Chondrocyte (in vitro differentiated cells): ENCODE data around the gene TBX15. TPM values are rescaled to one million over a fixed set of nuclear protein-coding genes. Genes with fewer than 3 reads are reported as not detected.

ENCODE experiments used
- DNase-seq: peaks from one replicate; pipeline ENCODE4 v3.0.0; 2021; ENCODE audit warnings: mixed read lengths, low spot score
- H3K27ac Mint-ChIP-seq: one replicate; pipeline ENCODE4 v1.8.0; 2021; ENCODE audit warnings: mild to moderate bottlenecking, moderate library complexity, mixed read lengths; ENCODE audit not compliant: unreplicated experiment
- H3K27me3 Mint-ChIP-seq: 2 replicates; pipeline ENCODE4 v1.8.0; 2021; ENCODE audit warnings: low read depth, mixed read lengths
- H3K36me3 Mint-ChIP-seq: 2 replicates; pipeline ENCODE4 v1.8.0; 2021; ENCODE audit warnings: low read depth, mixed read lengths
- H3K4me1 Mint-ChIP-seq: 2 replicates; pipeline ENCODE4 v1.8.0; 2021; ENCODE audit warnings: low read depth, mild to moderate bottlenecking, mixed read lengths
- H3K4me3 Mint-ChIP-seq: one replicate; pipeline ENCODE4 v1.8.0; 2021; ENCODE audit warnings: mild to moderate bottlenecking, moderate library complexity, mixed read lengths; ENCODE audit not compliant: unreplicated experiment
- H3K9me3 Mint-ChIP-seq: 2 replicates; pipeline ENCODE4 v1.8.0; 2021; ENCODE audit warnings: low read depth, mixed read lengths
- CTCF ChIP-seq: fragments of 200-600 bp; sonication (generic); IDR thresholded peaks from 2 replicates; pipeline ENCODE4 v1.5.0; 2021; ENCODE audit warnings: antibody characterized with exemption, mild to moderate bottlenecking, moderate library complexity
- total RNA-seq: library from RNA; stranded (reverse); gene quantifications from 3 replicates; pipeline ENCODE4 v1.2.1, GENCODE V29; 2021

Gene TBX15
- total RNA-seq, 1 donor from 2014 or later: 41.0 TPM

- H3K27me3 Mint-ChIP-seq: peaks cover 19% of the 10 kb centered on the region
- H3K9me3 Mint-ChIP-seq: no peaks in the 10 kb centered on the region
- peaks cover 11% of the 10 kb centered on the region for H3K36me3 Mint-ChIP-seq
- no peak overlapping the region for H3K4me3 Mint-ChIP-seq
- no peak for TF ChIP-seq CTCF
- DNase-seq: no peak
- H3K4me1 Mint-ChIP-seq: peaks cover 39% of the 10 kb centered on the region
- H3K27ac Mint-ChIP-seq: peak overlapping the region; percentile 100
Observed at GRCh38 chr1:118990513-118991152, 2.5 kb upstream of the TBX15 start.

- Mint-ChIP-seq H3K27ac (peak overlapping the region; percentile 100), H3K9me3 (no peaks in the 10 kb centered on the region), H3K4me3 (peak overlapping the region; percentile 99), H3K36me3 (peaks cover 11% of the 10 kb centered on the region), H3K27me3 (peaks cover 17% of the 10 kb centered on the region), H3K4me1 (peaks cover 41% of the 10 kb centered on the region)
- DNase-seq: no peak
- no peak for TF ChIP-seq CTCF
Observed at GRCh38 chr1:118989878-118990378, 1.8 kb upstream of the TBX15 start.

- Mint-ChIP-seq H3K27ac (peak overlapping the region; percentile 100), H3K36me3 (peaks cover 14% of the 10 kb centered on the region), H3K4me1 (peaks cover 45% of the 10 kb centered on the region), H3K4me3 (peak overlapping the region; percentile 99), H3K27me3 (peaks cover 17% of the 10 kb centered on the region), H3K9me3 (no peaks in the 10 kb centered on the region)
- peak; percentile 11 for TF ChIP-seq CTCF
- no peak for DNase-seq
Observed at GRCh38 chr1:118989006-118989815, 1.1 kb upstream of the TBX15 start.

GRCh38 chr1:118987468-118988185 lies 516 bp downstream of the TBX15 start:
- TF ChIP-seq CTCF: peak; percentile 26
- Mint-ChIP-seq H3K27me3 (peaks cover 10% of the 10 kb centered on the region), H3K9me3 (no peaks in the 10 kb centered on the region), H3K4me3 (peak overlapping the region; percentile 99), H3K27ac (peak overlapping the region; percentile 100), H3K36me3 (peaks cover 20% of the 10 kb centered on the region), H3K4me1 (peaks cover 61% of the 10 kb centered on the region)
- DNase-seq: no peak
